ENCODE measurements around the gene DAGLA. TPM values are rescaled to one million over a fixed set of nuclear protein-coding genes. Genes with fewer than 3 reads are reported as not detected.

Gene DAGLA
- total RNA-seq, 1 experiment from 2014 or later = 10.1 TPM

DNA sequence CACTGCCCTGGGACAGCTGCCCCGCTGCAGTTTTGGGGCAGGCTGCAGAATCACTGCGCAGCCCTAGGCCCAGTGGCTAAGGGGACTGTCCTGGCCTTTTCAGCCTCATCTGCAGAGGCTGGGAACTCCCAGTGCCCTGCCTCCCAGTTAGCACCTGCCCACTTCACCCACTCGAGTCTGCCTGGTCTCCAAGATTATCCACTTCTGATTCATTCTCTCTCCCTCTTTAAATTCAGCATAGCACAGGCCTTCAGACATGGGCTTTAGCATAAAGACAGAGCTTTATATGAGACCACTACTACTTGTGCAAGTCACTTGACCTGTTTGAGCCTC is 8.9 kb downstream of the DAGLA start:
- ChIA-PET CTCF (no interaction called here), POLR2A (ENCODE audit: unreplicated experiment) (no interaction called here)
- Histone ChIP-seq H3K4me3 (no peak overlapping the region), H3K27me3 (ENCODE audit: insufficient read depth, low read depth) (no peaks in the 10 kb centered on the region), H3K4me1 (replicated peaks; ENCODE audit: insufficient read depth) (peaks cover 8% of the 10 kb centered on the region), H2AFZ (no peak overlapping the region), H3K4me2 (no peak overlapping the region), H3K79me2 (ENCODE audit: low read depth) (0 out of 2 replicates have a peak, but pooled peaks cover 5% of the 10 kb centered on the region), H3F3A (ENCODE audit: insufficient read depth, low read depth) (peaks cover under 1% of the 10 kb centered on the region; the same call in 1 of the 2 replicates), H4K20me1 (ENCODE audit: insufficient read depth) (no peaks in the 10 kb centered on the region), H3K9me3 (ENCODE audit: insufficient read depth, low read depth) (no peaks in the 10 kb centered on the region), H3K9me2 (ENCODE audit: insufficient read depth) (no peaks in the 10 kb centered on the region), H3K36me3 (ENCODE audit: low read depth) (no peaks in the 10 kb centered on the region), H3K27ac (no peak overlapping the region)
- TF ChIP-seq, protein P1, sequence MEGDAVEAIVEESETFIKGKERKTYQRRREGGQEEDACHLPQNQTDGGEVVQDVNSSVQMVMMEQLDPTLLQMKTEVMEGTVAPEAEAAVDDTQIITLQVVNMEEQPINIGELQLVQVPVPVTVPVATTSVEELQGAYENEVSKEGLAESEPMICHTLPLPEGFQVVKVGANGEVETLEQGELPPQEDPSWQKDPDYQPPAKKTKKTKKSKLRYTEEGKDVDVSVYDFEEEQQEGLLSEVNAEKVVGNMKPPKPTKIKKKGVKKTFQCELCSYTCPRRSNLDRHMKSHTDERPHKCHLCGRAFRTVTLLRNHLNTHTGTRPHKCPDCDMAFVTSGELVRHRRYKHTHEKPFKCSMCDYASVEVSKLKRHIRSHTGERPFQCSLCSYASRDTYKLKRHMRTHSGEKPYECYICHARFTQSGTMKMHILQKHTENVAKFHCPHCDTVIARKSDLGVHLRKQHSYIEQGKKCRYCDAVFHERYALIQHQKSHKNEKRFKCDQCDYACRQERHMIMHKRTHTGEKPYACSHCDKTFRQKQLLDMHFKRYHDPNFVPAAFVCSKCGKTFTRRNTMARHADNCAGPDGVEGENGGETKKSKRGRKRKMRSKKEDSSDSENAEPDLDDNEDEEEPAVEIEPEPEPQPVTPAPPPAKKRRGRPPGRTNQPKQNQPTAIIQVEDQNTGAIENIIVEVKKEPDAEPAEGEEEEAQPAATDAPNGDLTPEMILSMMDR (conservative IDR thresholded peaks at IDR 0.05) = no peak
- TF ChIP-seq EZH2 (IDR thresholded peaks at IDR 0.05; ENCODE audit: low read depth) = no peak
- TSS peak; percentile 17 for BruUV-seq (replicated peaks)
- intact Hi-C loops (cut with micrococcal nuclease; ENCODE audit: unreplicated experiment) = loop anchor here (2.0 kb wide), 1 partner anchor 42 kb away; no protein-coding TSS in a partner anchor
- no peak for DNase-seq

DNA sequence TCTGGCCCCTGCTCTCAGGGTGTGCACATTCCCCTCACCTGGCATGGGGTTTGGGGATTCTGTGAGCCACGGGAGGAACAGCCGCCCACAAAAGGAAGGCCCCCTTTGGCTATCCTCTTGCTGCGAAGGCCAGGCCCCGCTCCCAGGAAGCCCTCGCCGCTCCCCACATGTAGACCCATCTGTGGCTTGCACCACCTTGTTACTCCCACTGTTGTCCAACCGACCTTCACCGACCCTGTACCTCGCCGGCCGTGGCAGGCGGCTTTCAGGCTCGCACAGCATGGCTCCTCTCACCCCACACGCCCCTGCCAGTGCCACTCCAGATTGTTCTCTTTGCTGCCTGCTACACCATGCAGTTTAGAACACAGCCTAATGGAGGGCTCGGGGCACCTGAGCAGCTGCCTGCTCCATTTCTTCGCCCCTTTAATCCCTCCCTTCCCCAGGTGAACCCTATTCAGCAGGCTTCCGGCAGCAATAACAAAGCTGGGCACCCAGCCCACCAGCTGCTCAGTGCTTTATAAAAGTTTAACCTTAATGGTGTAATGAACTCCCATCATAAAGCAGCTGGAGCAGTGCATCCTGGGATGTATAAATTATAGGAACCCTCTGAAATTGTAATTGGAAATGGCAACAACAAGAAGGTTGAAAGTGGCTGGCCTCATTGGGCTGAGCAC is 10.7 kb downstream of the DAGLA start:
- Histone ChIP-seq H3K4me3 (no peak overlapping the region), H3K4me1 (replicated peaks; ENCODE audit: insufficient read depth) (peaks cover 25% of the 10 kb centered on the region), H3F3A (ENCODE audit: insufficient read depth, low read depth) (peaks cover 17% of the 10 kb centered on the region), H2AFZ (no peak overlapping the region), H3K9me2 (ENCODE audit: insufficient read depth) (no peaks in the 10 kb centered on the region), H3K27ac (no peak overlapping the region), H3K27me3 (ENCODE audit: insufficient read depth, low read depth) (no peaks in the 10 kb centered on the region), H3K36me3 (ENCODE audit: low read depth) (no peaks in the 10 kb centered on the region), H3K79me2 (ENCODE audit: low read depth) (0 out of 2 replicates have a peak, but pooled peaks cover 5% of the 10 kb centered on the region), H4K20me1 (ENCODE audit: insufficient read depth) (no peaks in the 10 kb centered on the region), H3K4me2 (no peak overlapping the region), H3K9me3 (ENCODE audit: insufficient read depth, low read depth) (no peaks in the 10 kb centered on the region)
- ChIA-PET POLR2A (ENCODE audit: unreplicated experiment) (no interaction called here), CTCF (no interaction called here)
- intact Hi-C loops (cut with micrococcal nuclease; ENCODE audit: unreplicated experiment) = loop anchor here (10.0 kb wide), 1 partner anchor 354 kb away; no protein-coding TSS in a partner anchor
- BruUV-seq (replicated peaks) = no TSS peak
- TF ChIP-seq, protein P1 (conservative IDR thresholded peaks at IDR 0.05) = no peak
- no peak for TF ChIP-seq EZH2 (IDR thresholded peaks at IDR 0.05; ENCODE audit: low read depth)
- DNase-seq = no peak

DNA sequence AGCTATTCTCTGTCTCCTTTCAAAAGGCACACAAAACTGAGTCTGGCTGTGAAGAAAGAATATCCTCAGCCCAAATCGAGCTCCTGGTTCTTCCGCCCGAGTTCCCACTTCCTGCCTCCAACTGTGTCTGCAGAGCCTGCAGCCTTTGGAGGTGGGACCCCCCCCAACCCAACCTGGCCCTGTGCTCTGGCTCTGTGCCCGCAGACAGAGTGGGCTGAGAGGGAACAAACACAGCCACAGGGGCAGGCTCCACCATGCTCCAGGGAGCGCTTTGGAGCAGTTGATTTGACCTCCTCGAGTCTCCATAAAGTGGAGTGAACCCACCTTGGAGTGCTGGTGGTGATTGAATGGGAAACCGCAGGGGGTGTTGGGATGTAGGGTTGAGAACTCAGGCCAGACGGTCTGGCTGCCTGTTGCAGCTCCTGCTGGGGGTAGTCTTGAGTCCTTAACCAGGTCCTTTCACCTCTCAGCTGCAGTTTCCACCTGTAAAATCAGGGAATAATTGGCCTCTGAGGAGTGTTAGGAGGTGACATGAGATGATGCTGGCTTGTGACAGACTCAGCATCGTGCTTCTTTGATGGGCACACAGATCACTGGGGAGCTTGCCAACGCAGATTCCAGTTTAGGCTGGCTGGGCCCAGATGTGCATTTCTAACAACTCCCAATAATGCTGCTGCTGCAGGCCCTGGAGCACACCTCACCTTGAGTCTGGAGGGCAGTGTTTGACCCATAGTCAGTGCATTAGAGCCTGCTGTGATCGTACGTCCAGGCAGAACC is 11.4 kb downstream of the DAGLA start:
- DNase-seq = no peak
- H3K79me2 ChIP-seq (ENCODE audit: low read depth) = 0 out of 2 replicates have a peak, but pooled peaks cover 5% of the 10 kb centered on the region
- H2AFZ ChIP-seq = no peak overlapping the region
- no peak overlapping the region for H3K4me2 ChIP-seq
- H3K27me3 ChIP-seq (ENCODE audit: insufficient read depth, low read depth) = no peaks in the 10 kb centered on the region
- H3K27ac ChIP-seq = no peak overlapping the region
- no peaks in the 10 kb centered on the region for H3K9me2 ChIP-seq (ENCODE audit: insufficient read depth)
- no peaks in the 10 kb centered on the region for H4K20me1 ChIP-seq (ENCODE audit: insufficient read depth)
- H3K9me3 ChIP-seq (ENCODE audit: insufficient read depth, low read depth) = no peaks in the 10 kb centered on the region
- no peak overlapping the region for H3K4me3 ChIP-seq
- no TSS peak for BruUV-seq (replicated peaks)
- H3F3A ChIP-seq (ENCODE audit: insufficient read depth, low read depth) = peaks cover 18% of the 10 kb centered on the region
- intact Hi-C loops (cut with micrococcal nuclease; ENCODE audit: unreplicated experiment) = loop anchor here (10.0 kb wide), 1 partner anchor 353 kb away; no protein-coding TSS in a partner anchor
- ChIA-PET CTCF (no interaction called here), POLR2A (ENCODE audit: unreplicated experiment) (no interaction called here)
- TF ChIP-seq, protein P1 (conservative IDR thresholded peaks at IDR 0.05) = no peak
- no peak for TF ChIP-seq EZH2 (IDR thresholded peaks at IDR 0.05; ENCODE audit: low read depth)
- no peaks in the 10 kb centered on the region for H3K36me3 ChIP-seq (ENCODE audit: low read depth)
- H3K4me1 ChIP-seq (replicated peaks; ENCODE audit: insufficient read depth) = peaks cover 32% of the 10 kb centered on the region

Data from PC-9 (cell line).